ENCODE results near the gene NKX6-2.

NKX6-2 gene

DNA sequence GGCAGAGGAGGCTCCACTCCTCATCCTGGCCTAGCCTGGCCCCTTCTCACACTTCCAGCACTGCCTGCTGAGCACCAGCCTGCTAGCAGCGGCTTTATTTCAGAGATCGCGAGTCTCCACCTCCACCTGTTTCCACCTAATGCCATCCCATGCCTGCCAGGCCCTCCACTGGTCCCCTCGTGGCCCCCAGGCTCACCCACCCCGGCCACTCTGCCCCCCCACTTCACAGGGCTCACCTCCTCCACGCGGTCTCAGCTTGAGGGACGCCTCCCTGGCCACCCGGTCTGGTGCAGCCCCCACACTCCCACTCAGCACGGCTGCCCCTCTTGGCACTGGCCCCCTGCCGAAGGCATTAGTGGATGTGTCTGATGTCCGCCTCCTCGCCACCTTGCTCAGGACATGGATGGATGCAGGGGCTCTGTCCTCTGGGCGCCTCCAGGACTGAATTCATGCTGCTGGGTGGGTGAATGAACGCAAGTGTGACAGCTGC is 3.8 kb upstream of the NKX6-2 start:
- Histone ChIP-seq H2AFZ (no peak overlapping the region), H3K27me3 (ENCODE audit: control insufficient read depth, insufficient read depth, low read length) (no peaks in the 10 kb centered on the region), H3K4me3 (ENCODE audit: low read depth, low read length) (no peak overlapping the region), H3K4me2 (ENCODE audit: low read length) (no peak overlapping the region), H3K27ac (no peak overlapping the region), H3K79me2 (no peaks in the 10 kb centered on the region), H3K36me3 (ENCODE audit: control insufficient read depth, insufficient read depth, low read length) (no peaks in the 10 kb centered on the region), H3K9me3 (ENCODE audit: control insufficient read depth, low read length) (no peaks in the 10 kb centered on the region), H3K9ac (no peak overlapping the region), H3K4me1 (no peaks in the 10 kb centered on the region)
- no peak for TF ChIP-seq CTCF (IDR thresholded peaks at IDR 0.05)

GRCh38 chr10:132788831-132789219 is 2.9 kb upstream of the NKX6-2 start:
- Histone ChIP-seq H3K79me2 (no peaks in the 10 kb centered on the region), H3K9ac (no peak overlapping the region), H3K4me1 (no peaks in the 10 kb centered on the region), H3K27me3 (ENCODE audit: control insufficient read depth, insufficient read depth, low read length) (peaks cover 4% of the 10 kb centered on the region), H3K4me2 (ENCODE audit: low read length) (no peak overlapping the region), H3K4me3 (ENCODE audit: low read depth, low read length) (no peak overlapping the region), H3K27ac (no peak overlapping the region), H2AFZ (no peak overlapping the region), H3K36me3 (ENCODE audit: control insufficient read depth, insufficient read depth, low read length) (no peaks in the 10 kb centered on the region), H3K9me3 (ENCODE audit: control insufficient read depth, low read length) (no peaks in the 10 kb centered on the region)
- TF ChIP-seq CTCF (IDR thresholded peaks at IDR 0.05): no peak

- H2AFZ ChIP-seq: no peak overlapping the region
- H3K79me2 ChIP-seq: no peaks in the 10 kb centered on the region
- H3K36me3 ChIP-seq (ENCODE audit: control insufficient read depth, insufficient read depth, low read length): no peaks in the 10 kb centered on the region
- H3K27me3 ChIP-seq (ENCODE audit: control insufficient read depth, insufficient read depth, low read length): peaks cover 4% of the 10 kb centered on the region
- TF ChIP-seq CTCF (IDR thresholded peaks at IDR 0.05): no peak
- H3K4me2 ChIP-seq (ENCODE audit: low read length): no peak overlapping the region
- H3K9me3 ChIP-seq (ENCODE audit: control insufficient read depth, low read length): no peaks in the 10 kb centered on the region
- H3K4me1 ChIP-seq: no peaks in the 10 kb centered on the region
- H3K4me3 ChIP-seq (ENCODE audit: low read depth, low read length): no peak overlapping the region
- H3K27ac ChIP-seq: no peak overlapping the region
- no peak overlapping the region for H3K9ac ChIP-seq
These were observed 2.4 kb upstream of the NKX6-2 start for GRCh38 chr10:132788180-132788830.

GRCh38 chr10:132787495-132788179 is 1.7 kb upstream of the NKX6-2 start:
- H3K79me2 ChIP-seq: no peaks in the 10 kb centered on the region
- no peak overlapping the region for H3K27ac ChIP-seq
- no peak for TF ChIP-seq CTCF (IDR thresholded peaks at IDR 0.05)
- H3K4me1 ChIP-seq: no peaks in the 10 kb centered on the region
- peaks cover 4% of the 10 kb centered on the region for H3K27me3 ChIP-seq (ENCODE audit: control insufficient read depth, insufficient read depth, low read length)
- H3K36me3 ChIP-seq (ENCODE audit: control insufficient read depth, insufficient read depth, low read length): no peaks in the 10 kb centered on the region
- no peak overlapping the region for H3K9ac ChIP-seq
- H3K4me3 ChIP-seq (ENCODE audit: low read depth, low read length): no peak overlapping the region
- H3K4me2 ChIP-seq (ENCODE audit: low read length): no peak overlapping the region
- no peak overlapping the region for H2AFZ ChIP-seq
- no peaks in the 10 kb centered on the region for H3K9me3 ChIP-seq (ENCODE audit: control insufficient read depth, low read length)

Measured in parathyroid adenoma (tissue), 2 donors.